GM19328 (cell line): ENCODE measurements around the gene AFAP1.
A peak's percentile ranks its signal among the peaks of the same experiment; 100 is the strongest.

Experiments
- ATAC-seq: cut with Tn5 transposase; IDR thresholded peaks from one replicate; pipeline ENCODE4 v1.9.1; 2021; ENCODE audit warnings: mild to moderate bottlenecking, moderate library complexity; ENCODE audit not compliant: unreplicated experiment

Gene AFAP1

DNA sequence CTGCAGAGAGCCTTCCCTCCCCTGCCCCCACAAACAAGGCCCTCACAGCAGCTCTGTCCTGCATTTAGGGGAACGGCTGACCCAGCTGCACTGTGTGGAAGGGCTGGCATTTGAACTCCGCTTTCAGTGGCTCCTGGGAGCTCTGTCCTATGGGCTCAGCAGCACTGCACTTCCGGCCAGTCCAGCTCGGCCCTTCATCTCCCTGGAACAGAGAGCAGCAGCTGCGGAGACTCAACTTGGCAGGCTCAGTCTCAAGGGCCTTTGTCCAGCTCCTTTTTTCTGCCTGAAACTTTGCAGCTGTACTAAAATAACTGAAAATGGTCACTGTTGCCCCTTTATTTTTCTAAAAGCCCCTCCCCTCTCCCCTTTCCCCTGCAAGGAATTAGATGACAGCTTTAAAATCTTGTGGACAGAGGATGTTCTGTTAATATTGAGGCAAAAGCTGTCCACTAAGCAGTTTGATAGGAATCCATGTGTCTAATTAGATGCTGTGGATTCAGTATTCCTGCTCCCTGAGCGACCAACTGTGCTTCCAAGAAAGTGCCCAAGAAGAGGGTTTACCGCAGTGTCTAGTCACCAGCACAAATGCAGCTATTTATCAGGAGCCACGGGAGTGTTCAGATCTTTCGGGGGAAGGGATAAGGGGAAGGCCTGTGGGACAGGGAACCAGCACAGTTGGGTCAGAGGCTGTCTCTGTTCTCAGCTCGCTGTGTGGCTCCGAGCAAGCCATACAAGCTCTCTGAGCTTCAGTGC, 133.1 kb downstream of the AFAP1 start:
- ATAC-seq = no peak

DNA sequence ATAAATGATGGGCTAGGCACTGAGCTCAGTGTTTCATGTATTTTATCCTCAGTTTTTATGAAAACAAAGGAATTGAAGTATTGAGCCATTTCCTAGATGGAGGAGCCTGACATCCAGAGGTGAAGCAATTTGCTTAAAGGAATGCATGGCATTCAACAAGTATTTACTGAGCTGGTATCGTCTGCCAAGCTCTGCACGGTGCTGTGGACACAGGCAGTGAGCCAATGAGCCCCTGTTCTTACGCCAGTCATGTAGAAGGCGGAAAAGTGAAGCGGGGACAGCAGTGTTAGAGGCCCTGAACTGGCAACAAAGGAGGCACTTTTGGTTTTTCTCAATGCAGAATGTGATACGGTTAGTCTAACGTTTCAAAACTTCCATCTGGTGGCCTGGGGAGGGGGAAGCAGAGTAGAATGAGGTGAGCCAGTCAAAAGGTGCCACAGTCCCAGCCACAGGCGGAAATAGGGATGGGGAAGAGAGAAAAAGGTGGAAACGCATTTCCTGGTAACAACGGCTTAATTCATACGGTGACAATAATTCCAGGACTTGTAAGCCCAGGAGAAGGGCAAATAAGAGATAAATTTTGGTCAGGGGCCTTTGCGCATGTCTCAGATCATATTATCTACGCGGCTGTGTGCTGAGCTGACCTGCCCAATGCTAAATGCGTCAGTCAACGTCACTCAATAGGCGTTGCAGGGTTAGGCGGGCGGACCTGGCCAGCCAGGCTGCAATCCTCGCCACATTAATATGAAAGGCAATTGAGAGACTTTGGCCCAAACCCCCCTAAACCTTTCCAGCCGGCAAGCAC, 133.9 kb downstream of the AFAP1 start:
- no peak for ATAC-seq

DNA sequence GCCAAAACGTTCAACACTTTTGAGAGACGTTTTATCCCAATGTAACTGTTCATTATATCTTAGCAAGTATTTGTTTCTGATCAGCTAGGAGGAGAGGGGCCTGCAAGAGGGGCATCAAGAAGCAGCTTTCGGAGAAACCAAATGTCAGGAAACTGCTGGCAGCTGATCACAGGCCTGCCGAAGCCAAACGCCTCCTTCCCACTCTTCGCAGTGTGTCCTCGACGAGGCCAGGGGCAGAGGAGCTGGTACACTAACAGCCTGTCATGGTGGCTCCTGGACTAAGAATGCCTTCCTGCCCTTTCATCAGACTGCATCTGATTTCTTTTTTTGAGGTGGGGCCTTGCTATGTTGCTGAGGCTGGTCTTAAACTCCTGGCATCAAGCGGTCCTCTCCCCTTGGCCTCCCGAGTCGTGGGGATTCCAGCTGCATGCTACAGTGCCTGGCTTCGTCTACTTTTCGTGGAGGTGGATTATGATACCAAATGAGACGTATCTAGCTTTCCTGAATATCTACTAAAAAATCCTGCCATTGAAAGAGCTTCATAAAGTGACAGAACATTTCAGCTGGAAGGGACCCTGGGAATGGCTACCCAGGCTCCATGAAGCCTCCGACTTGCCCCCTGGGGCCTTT, 134.8 kb downstream of the AFAP1 start:
- ATAC-seq = no peak

GRCh38 chr4:7803992-7804755, 135.5 kb downstream of the AFAP1 start:
- no peak for ATAC-seq

DNA sequence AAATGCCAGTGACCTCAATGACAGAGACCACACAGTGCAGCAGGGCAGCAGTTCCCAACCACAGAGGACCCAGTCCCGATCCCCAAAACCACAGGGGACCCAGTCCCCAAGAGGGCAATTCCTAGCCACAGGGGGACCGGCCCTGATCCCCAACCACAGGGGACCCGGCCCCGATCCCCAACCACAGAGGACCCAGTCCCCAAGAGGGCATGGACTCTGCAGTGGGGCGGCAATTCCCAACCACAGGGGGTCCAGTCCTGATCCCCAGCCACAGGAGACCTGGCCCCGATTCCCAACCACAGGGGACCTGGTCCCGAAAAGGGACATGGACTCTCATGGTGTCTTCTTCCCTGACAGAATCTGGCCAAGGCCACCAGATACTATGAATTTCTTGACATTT, 136.3 kb downstream of the AFAP1 start:
- no peak for ATAC-seq

DNA sequence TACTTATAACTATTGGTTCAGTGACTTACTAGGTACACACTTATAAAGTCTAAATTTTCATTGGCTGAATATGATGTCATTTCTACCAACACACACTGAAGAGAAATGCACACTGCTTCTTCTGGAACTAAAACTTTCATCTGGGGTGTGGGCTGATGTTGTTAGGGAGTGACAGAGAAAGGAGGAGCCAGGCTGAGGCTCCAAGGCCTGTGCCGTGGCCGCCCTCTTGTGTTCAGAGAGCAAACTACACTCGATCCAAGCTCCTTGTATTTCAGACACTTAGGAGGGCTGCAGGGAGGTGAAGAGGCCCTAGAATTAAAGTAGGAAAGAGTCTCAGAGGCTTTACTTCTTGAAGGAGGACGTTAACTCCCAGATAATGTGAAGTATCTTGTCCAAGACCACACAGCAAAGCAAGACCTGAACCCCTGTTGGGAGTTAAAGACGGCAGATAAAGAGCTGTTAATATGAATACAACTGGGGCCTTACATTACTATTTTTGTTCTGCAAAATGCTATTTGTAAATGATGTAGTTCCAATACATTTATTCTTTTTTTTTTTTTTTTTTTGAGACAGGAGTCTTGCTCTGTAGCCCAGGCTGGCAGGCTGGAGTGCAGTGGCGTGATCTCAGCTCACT, 137.5 kb downstream of the AFAP1 start:
- peak; percentile 82 for ATAC-seq

GRCh38 chr4:7801641-7802040, 138.0 kb downstream of the AFAP1 start:
- no peak for ATAC-seq

DNA sequence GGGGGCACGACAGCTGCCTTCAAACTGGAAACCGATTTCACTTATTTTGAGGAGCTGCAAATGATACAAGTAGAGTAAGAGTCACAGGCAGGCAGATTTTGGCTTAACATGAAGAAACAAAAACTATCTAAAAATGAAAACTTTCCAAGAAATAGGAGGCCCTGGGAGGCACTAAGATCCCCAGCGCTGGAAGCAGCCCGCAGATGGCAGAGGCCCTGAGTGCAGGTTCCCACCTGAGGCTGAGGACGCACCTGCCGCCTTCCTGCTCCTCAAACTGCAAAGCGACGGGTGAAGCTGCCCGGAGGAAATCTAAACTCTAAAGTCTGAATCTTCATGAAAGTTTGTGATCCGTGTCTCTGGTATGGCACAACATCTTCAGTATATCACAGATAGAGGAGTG, 138.7 kb downstream of the AFAP1 start:
- no peak for ATAC-seq

DNA sequence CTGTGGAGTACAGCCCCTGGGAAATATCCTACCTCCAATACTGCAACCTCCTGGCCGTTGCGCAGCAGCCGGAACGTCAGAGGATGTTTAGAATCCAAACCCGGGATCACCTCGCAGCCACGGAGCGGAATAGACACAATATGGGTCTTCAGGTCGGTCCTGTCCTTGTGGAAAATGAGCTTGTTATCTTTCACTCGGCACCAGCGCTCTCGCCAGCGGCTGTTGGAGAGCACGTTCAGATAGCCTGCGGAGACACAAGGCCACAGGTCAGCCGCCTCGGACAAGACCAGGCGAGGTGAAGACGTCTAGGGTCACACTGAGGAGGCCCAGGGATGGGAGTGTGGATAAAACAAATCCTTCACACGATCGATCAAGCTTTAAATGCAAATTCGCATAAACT, 139.3 kb downstream of the AFAP1 start:
- ATAC-seq = no peak

DNA sequence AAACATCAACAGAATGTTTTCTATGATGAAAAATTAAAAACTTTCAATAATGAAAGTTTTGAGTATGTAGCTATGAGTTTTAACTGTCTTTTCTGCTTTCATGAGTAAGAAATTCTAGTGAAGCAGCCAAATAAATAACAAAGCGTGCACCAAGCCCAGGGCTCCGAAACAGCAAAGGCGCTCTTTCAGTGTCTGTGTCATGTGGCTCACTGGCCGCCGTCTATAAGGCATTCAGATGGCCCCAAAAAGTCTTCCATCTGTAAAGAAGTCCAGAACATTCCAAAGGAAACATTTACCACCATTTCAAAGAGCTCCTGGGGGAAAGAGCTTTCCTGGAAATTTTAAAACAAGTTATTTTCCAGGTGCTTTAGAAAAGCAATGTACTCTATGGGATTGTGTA, 139.9 kb downstream of the AFAP1 start:
- no peak for ATAC-seq

DNA sequence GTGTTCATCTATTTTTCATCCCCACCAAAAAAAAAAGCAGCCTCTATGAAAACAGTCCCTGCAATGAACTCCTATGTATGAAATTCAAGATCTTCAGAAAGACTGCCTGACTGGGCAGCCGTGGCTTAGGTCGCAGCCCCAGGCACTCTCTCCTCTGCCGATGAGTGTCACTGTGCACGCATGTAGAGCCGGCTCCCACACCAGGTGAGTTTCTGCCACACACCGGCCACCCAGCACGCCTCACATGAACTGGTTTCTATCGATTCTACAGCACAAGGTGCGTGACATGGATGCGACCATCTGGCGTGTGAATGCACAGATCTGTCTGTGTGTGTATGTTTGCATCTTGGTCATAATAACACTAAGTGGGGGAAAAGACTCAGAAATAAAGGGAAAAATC, 140.4 kb downstream of the AFAP1 start:
- ATAC-seq = no peak

- ATAC-seq = no peak
Observed at GRCh38 chr4:7798178-7798995, 141.3 kb downstream of the AFAP1 start.

- ATAC-seq = no peak
Observed at GRCh38 chr4:7797330-7797729, 142.3 kb downstream of the AFAP1 start.

DNA sequence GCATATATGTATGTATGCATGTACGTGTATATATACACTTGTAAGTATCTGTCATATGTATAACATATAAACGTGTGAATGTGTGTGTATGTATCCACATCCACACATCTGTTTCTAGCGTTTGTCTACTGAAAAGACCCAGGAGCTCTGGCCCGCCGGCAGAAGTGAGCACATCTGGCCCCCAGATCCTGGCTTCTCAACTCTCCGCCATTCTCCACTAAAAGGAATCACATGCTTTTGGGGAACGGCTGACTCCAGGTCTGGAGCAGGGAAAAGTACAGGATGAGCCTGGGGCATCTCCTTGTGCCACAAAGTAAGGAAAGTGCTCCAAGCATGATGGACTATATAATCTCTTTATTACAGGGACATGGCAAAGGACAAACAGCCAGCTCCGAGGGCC, 143.7 kb downstream of the AFAP1 start:
- ATAC-seq = no peak

- no peak for ATAC-seq
Observed at GRCh38 chr4:7793186-7793585, 146.5 kb downstream of the AFAP1 start.

DNA sequence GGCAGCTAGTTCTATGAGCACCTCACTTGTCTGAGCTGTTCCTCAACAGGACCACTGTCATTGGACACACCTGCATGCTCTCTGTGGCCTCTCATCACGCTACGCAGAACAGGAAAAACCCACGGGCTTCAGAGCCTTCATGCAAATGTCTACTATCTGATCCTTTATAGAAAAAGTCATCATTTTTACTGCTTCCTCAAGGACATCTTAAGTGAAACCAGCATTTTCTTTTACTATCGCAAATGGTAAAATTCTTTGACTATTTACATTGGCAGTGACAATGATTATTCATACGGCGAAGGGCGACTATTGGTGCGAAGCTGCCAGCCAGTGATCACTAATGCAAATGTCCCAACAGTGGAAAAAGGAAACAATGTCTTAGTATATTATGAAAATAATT, 147.0 kb downstream of the AFAP1 start:
- ATAC-seq = peak; percentile 73

DNA sequence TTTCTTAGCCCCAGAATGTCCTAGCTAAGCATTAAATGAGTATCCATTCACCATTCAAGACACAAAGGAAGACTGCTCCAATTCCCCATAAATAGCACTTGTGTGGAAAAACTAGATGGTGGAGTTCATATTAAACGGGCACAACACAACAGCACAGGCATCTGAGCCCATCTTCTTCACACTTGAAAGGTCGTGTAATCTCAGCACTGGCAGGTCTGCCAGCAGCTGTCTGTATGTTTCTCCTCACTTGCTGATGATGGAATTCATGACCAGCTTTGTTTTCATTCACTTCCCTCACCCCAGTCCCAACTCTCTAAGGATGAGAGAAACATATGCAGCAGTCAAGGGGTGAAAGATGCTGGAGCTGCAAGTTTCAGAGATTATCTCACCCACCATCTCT, 148.7 kb downstream of the AFAP1 start:
- ATAC-seq = no peak

- ATAC-seq = no peak
Observed at GRCh38 chr4:7790023-7790422, 149.6 kb downstream of the AFAP1 start.

DNA sequence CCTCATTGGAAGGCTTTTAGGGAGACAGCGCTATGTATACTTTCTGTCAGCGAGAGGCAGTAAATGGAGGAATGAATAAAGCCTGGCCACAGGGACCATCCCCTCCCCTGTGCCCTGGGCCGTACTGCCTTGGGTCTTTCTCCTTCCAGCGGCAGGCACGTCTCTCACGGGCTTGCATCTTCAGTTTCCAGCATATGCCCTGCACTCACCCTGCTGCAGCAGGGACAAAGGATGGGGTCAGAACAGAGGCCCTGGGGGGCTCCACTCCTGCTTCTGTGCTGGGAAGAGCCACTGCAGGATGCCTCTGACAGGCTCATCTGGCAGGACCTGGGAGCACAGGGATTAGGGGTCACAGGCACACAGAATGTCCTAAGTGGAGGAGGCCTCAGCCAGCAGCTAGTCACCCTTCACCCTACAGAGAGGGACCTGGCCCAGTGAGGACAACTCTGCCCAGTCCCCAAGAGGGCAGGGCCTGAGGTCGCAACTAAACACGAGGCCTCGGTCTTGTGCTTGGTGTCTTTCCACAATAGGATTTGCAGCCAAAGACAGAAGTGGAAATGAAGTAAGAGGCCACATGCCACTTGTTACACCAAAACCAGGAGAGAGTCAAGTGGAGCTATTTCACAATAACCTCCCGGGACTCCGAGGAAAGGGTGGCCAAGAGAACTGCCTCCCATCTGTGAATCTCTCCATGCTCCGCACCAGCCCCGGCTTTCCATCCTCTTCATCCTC, 150.8 kb downstream of the AFAP1 start:
- ATAC-seq = no peak
